Type B pancreatic cell (in vitro differentiated cells): ENCODE results near the gene EFTUD2. TPM values are rescaled to one million over a fixed set of nuclear protein-coding genes. Genes with fewer than 3 reads are reported as not detected.

ENCODE experiments used
- DNase-seq: peaks from one replicate; pipeline ENCODE4 v3.0.0; 2021; ENCODE audit warnings: mixed read lengths; ENCODE audit not compliant: unreplicated experiment; ENCODE audit errors: extremely low spot score
- H3K27ac Mint-ChIP-seq: 2 replicates; pipeline ENCODE4 v1.8.0; 2021; ENCODE audit warnings: mild to moderate bottlenecking, mixed read lengths
- H3K27me3 Mint-ChIP-seq: 2 replicates; pipeline ENCODE4 v1.8.0; 2021; ENCODE audit warnings: mixed read lengths
- H3K36me3 Mint-ChIP-seq: 2 replicates; pipeline ENCODE4 v1.8.0; 2021; ENCODE audit warnings: mixed read lengths
- H3K4me1 Mint-ChIP-seq: one replicate; pipeline ENCODE4 v1.8.0; 2021; ENCODE audit warnings: mixed read lengths; ENCODE audit not compliant: unreplicated experiment
- H3K4me3 Mint-ChIP-seq: 2 replicates; pipeline ENCODE4 v1.8.0; 2021; ENCODE audit warnings: mild to moderate bottlenecking, mixed read lengths
- H3K9me3 Mint-ChIP-seq: 2 replicates; pipeline ENCODE4 v1.8.0; 2021; ENCODE audit warnings: mixed read lengths
- total RNA-seq: library from RNA; stranded (reverse); gene quantifications from 2 replicates; pipeline ENCODE4 v1.2.1, GENCODE V29; 2021; ENCODE audit warnings: low replicate concordance
- TF ChIP-seq, protein P1 (sequence below): fragments of 200-600 bp; sonication (generic); conservative IDR thresholded peaks from 2 replicates; pipeline ENCODE4 v1.5.0; 2021; ENCODE audit warnings: antibody characterized with exemption, mild to moderate bottlenecking

The EFTUD2 gene
- total RNA-seq, 1 donor from 2014 or later, result 122 TPM

DNA sequence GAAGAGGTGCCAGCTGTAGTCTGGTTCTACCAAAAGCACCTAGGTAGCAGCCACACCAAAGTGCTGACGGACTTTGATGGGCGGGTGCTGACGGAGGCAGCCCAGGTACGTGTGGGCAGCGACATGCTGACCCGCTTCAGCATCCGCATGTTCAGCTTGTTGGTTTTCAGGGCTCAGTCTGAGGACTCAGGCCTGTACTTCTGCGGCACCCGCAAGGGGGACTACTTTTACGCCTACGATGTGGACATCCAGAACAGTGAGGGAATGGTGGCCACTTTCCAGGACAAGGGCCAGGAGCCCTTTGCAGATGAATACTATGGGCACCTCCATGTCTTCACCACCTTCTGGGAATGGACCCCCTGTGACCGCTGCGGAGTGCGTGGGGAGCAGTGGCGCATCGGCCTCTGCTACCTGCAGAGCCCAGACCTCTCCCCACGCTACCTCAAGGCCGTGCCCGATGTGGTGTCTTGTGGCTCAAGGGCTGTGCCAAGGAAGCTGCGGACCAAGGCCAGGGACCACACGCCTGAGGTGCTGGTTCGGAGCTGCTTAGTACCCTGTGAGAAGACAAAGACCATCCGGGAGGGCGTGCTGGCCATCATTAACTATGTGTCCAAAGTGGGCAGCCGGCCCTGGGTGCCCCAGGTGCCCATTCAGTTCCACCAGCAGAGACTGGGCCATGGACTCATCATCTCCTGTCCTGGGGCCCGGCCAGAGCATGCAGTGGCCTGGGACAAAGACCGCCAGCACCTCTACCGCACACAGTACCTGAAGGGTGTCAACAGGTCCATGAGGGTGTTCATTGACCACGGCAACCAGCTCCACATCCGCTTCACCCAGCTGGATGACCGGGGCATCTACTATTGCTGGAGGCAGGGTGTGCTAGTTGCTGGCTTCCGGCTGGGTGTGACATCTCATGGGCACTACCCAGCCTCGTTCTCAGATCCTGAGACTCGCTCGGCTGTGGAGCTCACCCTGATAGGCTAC lies 5.0 kb upstream of the EFTUD2 start:
- TF ChIP-seq, protein P1, sequence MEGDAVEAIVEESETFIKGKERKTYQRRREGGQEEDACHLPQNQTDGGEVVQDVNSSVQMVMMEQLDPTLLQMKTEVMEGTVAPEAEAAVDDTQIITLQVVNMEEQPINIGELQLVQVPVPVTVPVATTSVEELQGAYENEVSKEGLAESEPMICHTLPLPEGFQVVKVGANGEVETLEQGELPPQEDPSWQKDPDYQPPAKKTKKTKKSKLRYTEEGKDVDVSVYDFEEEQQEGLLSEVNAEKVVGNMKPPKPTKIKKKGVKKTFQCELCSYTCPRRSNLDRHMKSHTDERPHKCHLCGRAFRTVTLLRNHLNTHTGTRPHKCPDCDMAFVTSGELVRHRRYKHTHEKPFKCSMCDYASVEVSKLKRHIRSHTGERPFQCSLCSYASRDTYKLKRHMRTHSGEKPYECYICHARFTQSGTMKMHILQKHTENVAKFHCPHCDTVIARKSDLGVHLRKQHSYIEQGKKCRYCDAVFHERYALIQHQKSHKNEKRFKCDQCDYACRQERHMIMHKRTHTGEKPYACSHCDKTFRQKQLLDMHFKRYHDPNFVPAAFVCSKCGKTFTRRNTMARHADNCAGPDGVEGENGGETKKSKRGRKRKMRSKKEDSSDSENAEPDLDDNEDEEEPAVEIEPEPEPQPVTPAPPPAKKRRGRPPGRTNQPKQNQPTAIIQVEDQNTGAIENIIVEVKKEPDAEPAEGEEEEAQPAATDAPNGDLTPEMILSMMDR, result no peak
- Mint-ChIP-seq H3K27me3 (peaks cover 8% of the 10 kb centered on the region), H3K4me3 (no peak overlapping the region), H3K9me3 (no peaks in the 10 kb centered on the region), H3K36me3 (no peaks in the 10 kb centered on the region), H3K27ac (no peak overlapping the region), H3K4me1 (no peaks in the 10 kb centered on the region)
- DNase-seq, result no peak

- Mint-ChIP-seq H3K27ac (peak overlapping the region; percentile 11), H3K27me3 (peaks cover 5% of the 10 kb centered on the region), H3K36me3 (peaks cover 4% of the 10 kb centered on the region), H3K4me3 (no peak overlapping the region), H3K9me3 (no peaks in the 10 kb centered on the region), H3K4me1 (peaks cover 5% of the 10 kb centered on the region)
- no peak for DNase-seq
- TF ChIP-seq, protein P1, result no peak
These were observed 3.9 kb upstream of the EFTUD2 start for GRCh38 chr17:44903012-44903685.

DNA sequence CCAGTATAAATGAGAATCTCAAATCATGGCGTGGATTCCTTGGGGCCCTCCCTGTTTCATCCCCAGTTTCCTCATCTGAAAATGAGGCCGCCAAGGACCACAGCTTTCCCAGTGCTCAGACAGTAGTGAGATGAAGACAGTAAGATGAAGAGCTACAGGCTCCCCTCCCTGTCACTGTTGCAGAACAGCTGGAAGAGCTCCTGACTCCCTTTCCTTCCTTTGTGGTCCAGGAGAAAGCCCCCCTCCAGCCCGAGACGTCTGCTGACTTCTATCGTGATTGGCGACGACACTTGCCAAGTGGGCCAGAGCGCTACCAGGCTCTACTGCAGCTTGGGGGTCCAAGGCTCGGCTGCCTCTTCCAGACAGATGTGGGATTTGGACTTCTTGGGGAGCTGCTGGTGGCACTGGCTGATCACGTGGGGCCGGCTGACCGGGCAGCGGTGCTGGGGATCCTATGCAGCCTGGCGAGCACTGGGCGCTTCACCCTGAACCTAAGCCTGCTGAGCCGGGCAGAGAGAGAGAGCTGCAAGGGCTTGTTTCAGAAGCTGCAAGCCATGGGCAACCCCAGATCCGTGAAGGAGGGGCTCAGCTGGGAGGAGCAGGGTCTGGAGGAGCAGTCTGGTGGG lies 3.0 kb upstream of the EFTUD2 start:
- peak; percentile 60 for DNase-seq
- Mint-ChIP-seq H3K9me3 (no peaks in the 10 kb centered on the region), H3K27ac (no peak overlapping the region), H3K27me3 (peaks cover 5% of the 10 kb centered on the region), H3K36me3 (peaks cover 4% of the 10 kb centered on the region), H3K4me1 (peaks cover 5% of the 10 kb centered on the region), H3K4me3 (no peak overlapping the region)
- TF ChIP-seq, protein P1, result no peak

GRCh38 chr17:44901411-44901921 lies 2.2 kb upstream of the EFTUD2 start:
- H3K4me3 Mint-ChIP-seq, result peak overlapping the region; percentile 95
- no peak for DNase-seq
- no peak overlapping the region for H3K27ac Mint-ChIP-seq

GRCh38 chr17:44900894-44901293 lies 1.6 kb upstream of the EFTUD2 start:
- Mint-ChIP-seq H3K27me3 (no peaks in the 10 kb centered on the region), H3K4me3 (peak overlapping the region; percentile 95), H3K36me3 (peaks cover 5% of the 10 kb centered on the region), H3K27ac (peak overlapping the region; percentile 100), H3K4me1 (peaks cover 5% of the 10 kb centered on the region), H3K9me3 (no peaks in the 10 kb centered on the region)
- DNase-seq, result no peak
- TF ChIP-seq, protein P1, result no peak

More at GRCh38 chr17:44901411-44901921, 2.2 kb upstream of the EFTUD2 start:
- TF ChIP-seq, protein P1, result no peak
- Mint-ChIP-seq H3K27me3 (peaks cover 4% of the 10 kb centered on the region), H3K9me3 (no peaks in the 10 kb centered on the region), H3K36me3 (peaks cover 4% of the 10 kb centered on the region), H3K4me1 (peaks cover 5% of the 10 kb centered on the region)
